ENCODE data around the gene NELFA.

NELFA gene

GRCh38 chr4:1961563-1961962 lies 47.2 kb downstream of the NELFA start:
- DNase-seq, result no peak

GRCh38 chr4:1961038-1961437 lies 47.7 kb downstream of the NELFA start:
- no peak for DNase-seq

GRCh38 chr4:1960170-1960825 lies 48.5 kb downstream of the NELFA start:
- no peak for DNase-seq

GRCh38 chr4:1959104-1959384 lies 49.7 kb downstream of the NELFA start:
- no peak for DNase-seq

- DNase-seq, result no peak
These were observed 50.3 kb downstream of the NELFA start for GRCh38 chr4:1958276-1959103.

- no peak for DNase-seq
These were observed 52.1 kb downstream of the NELFA start for GRCh38 chr4:1956631-1957030.

GRCh38 chr4:1953335-1953734 lies 55.4 kb downstream of the NELFA start:
- DNase-seq, result no peak

- DNase-seq, result no peak
These were observed 56.1 kb downstream of the NELFA start for GRCh38 chr4:1952719-1953118.

- no peak for DNase-seq
These were observed 56.6 kb downstream of the NELFA start for GRCh38 chr4:1952058-1952700.

- no peak for DNase-seq
These were observed 58.4 kb downstream of the NELFA start for GRCh38 chr4:1950369-1950768.

- no peak for DNase-seq
These were observed 59.8 kb downstream of the NELFA start for GRCh38 chr4:1948892-1949436.

- DNase-seq, result no peak
These were observed 60.5 kb downstream of the NELFA start for GRCh38 chr4:1948232-1948631.

- no peak for DNase-seq
These were observed 62.9 kb downstream of the NELFA start for GRCh38 chr4:1945912-1946311.

GRCh38 chr4:1945124-1945895 lies 63.5 kb downstream of the NELFA start:
- DNase-seq, result no peak

- DNase-seq, result no peak
These were observed 64.8 kb downstream of the NELFA start for GRCh38 chr4:1943928-1944327.

GRCh38 chr4:1940566-1940965 lies 68.2 kb downstream of the NELFA start:
- DNase-seq, result no peak

- DNase-seq, result no peak
These were observed 68.9 kb downstream of the NELFA start for GRCh38 chr4:1939664-1940509.

GRCh38 chr4:1938027-1938426 lies 70.7 kb downstream of the NELFA start:
- DNase-seq, result no peak

GRCh38 chr4:1937550-1937949 lies 71.2 kb downstream of the NELFA start:
- DNase-seq, result no peak

GRCh38 chr4:1933700-1934099 lies 75.1 kb downstream of the NELFA start:
- DNase-seq, result no peak

GRCh38 chr4:1932736-1933135 lies 76.0 kb downstream of the NELFA start:
- no peak for DNase-seq
